K562 (cell line): Measurements from ENCODE around the gene HBQ1. TPM values are rescaled to one million over a fixed set of nuclear protein-coding genes. Genes with fewer than 3 reads are reported as not detected.

Experiments used
- HSF4 ChIP-seq: fragments of 250-450 bp; sonication (Bioruptor Pico); IDR thresholded peaks from 2 replicates; pipeline ENCODE4 v2.1.2; 2022; ENCODE audit warnings: mild to moderate bottlenecking, moderate library complexity, borderline replicate concordance
- JUND ChIP-seq, 2 experiments: IDR thresholded peaks; 2 replicates in 1 of 2; 3 replicates in 1 of 2; pipeline ENCODE4 v1.6.1; 2011; ENCODE audit warnings: borderline replicate concordance in 2 of 2, low read depth in 2 of 2, low read length in 2 of 2, improper control_type of control experiment in 1 of 2, missing biosample characterization in 1 of 2, missing genetic modification characterization in 1 of 2, missing genetic modification reagents in 1 of 2
- SMAD2 ChIP-seq: fragments of 150-350 bp; IDR thresholded peaks from 2 replicates; pipeline ENCODE4 v1.6.1; 2014; ENCODE audit warnings: low read depth, mild to moderate bottlenecking, low read length
- SP1 ChIP-seq: sonication (generic); formaldehyde crosslinking; IDR thresholded peaks from 2 replicates; pipeline ENCODE4 v1.8.1; 2022; ENCODE audit warnings: mild to moderate bottlenecking, missing genetic modification reagents
- ZBTB11 ChIP-seq, 3 experiments: fragments of 200-800 bp in 1 of 3; fragments of 250-450 bp in 1 of 3; fragments of 450-650 bp in 1 of 3; sonication (Bioruptor Pico) in 1 of 3; sonication (Bioruptor generic) in 1 of 3; formaldehyde crosslinking in 1 of 3; IDR thresholded peaks; 2 replicates each; pipeline versions ENCODE4 v1.6.1 to v1.8.0; 2016 to 2022; ENCODE audit warnings: mild to moderate bottlenecking in 2 of 3, missing genetic modification characterization in 2 of 3, missing compliant biosample characterization in 1 of 3, moderate library complexity in 1 of 3
- ZNF518B ChIP-seq: fragments of 250-450 bp; sonication (Bioruptor Pico); IDR thresholded peaks from 2 replicates; pipeline ENCODE4 v1.5.0; 2021; ENCODE audit warnings: mild to moderate bottlenecking, moderate library complexity
- polyA plus RNA-seq, 8 experiments: library from polyadenylated mRNA; depleted of rRNA in 4 of 8; stranded (reverse) in 5 of 8; unstranded in 3 of 8; fragments of >200 nt; fragmentation: Nextera tagmentation in 2 of 8; fragmentation: Illumina TruSeq in 1 of 8; extraction: Ambion mirVana in 2 of 8; extraction: Trizol in 1 of 8; gene quantifications; 2 replicates each; pipeline versions ENCODE4 v1.2.1 to v1.2.3, GENCODE V29; 2011 to 2014; ENCODE audit warnings: inconsistent platforms in 1 of 8, missing spikeins in 1 of 8
- total RNA-seq, 7 experiments: library from RNA; depleted of rRNA in 6 of 7; stranded (reverse); fragments of >200 nt in 6 of 7; fragmentation: Illumina TruSeq in 2 of 7; extraction: Trizol in 2 of 7; gene quantifications; 2 replicates each; pipeline versions ENCODE4 v1.2.1 to v1.2.3, GENCODE V29; 2011 to 2021; ENCODE audit warnings: low replicate concordance in 1 of 7
- TF ChIP-seq, protein P1 (sequence below): fragments of 450-650 bp; IDR thresholded peaks from 2 replicates; pipeline ENCODE4 v1.6.1; 2016; ENCODE audit warnings: mild to moderate bottlenecking, moderate library complexity

The HBQ1 gene
- total and polyA plus RNA-seq, 9 of the 15 experiments (the other 6 are each of a cell fraction or from before 2014, with no cell fraction given), result 2.3 to 190 (median 19.8) TPM

- TF ChIP-seq ZBTB11 (CRISPR knock-in tag; IDR thresholded peaks at IDR 0.05), result peak in 1 of 3 experiments; percentile 46; a peak in 1 of 6 replicates
- peak; percentile 37; the same call in 1 of the 2 replicates for TF ChIP-seq JUND (IDR thresholded peaks at IDR 0.05; ENCODE audit: borderline replicate concordance, low read depth, low read length)
- peak; percentile 74; the same call in 1 of the 3 replicates for TF ChIP-seq JUND (tag; IDR thresholded peaks at IDR 0.05; ENCODE audit: borderline replicate concordance, low read depth, low read length)
- peak; percentile 67; the same call in 1 of the 2 replicates for TF ChIP-seq HSF4
- TF ChIP-seq SP1 (CRISPR knock-in tag), result peak; percentile 75
- TF ChIP-seq, protein P1, sequence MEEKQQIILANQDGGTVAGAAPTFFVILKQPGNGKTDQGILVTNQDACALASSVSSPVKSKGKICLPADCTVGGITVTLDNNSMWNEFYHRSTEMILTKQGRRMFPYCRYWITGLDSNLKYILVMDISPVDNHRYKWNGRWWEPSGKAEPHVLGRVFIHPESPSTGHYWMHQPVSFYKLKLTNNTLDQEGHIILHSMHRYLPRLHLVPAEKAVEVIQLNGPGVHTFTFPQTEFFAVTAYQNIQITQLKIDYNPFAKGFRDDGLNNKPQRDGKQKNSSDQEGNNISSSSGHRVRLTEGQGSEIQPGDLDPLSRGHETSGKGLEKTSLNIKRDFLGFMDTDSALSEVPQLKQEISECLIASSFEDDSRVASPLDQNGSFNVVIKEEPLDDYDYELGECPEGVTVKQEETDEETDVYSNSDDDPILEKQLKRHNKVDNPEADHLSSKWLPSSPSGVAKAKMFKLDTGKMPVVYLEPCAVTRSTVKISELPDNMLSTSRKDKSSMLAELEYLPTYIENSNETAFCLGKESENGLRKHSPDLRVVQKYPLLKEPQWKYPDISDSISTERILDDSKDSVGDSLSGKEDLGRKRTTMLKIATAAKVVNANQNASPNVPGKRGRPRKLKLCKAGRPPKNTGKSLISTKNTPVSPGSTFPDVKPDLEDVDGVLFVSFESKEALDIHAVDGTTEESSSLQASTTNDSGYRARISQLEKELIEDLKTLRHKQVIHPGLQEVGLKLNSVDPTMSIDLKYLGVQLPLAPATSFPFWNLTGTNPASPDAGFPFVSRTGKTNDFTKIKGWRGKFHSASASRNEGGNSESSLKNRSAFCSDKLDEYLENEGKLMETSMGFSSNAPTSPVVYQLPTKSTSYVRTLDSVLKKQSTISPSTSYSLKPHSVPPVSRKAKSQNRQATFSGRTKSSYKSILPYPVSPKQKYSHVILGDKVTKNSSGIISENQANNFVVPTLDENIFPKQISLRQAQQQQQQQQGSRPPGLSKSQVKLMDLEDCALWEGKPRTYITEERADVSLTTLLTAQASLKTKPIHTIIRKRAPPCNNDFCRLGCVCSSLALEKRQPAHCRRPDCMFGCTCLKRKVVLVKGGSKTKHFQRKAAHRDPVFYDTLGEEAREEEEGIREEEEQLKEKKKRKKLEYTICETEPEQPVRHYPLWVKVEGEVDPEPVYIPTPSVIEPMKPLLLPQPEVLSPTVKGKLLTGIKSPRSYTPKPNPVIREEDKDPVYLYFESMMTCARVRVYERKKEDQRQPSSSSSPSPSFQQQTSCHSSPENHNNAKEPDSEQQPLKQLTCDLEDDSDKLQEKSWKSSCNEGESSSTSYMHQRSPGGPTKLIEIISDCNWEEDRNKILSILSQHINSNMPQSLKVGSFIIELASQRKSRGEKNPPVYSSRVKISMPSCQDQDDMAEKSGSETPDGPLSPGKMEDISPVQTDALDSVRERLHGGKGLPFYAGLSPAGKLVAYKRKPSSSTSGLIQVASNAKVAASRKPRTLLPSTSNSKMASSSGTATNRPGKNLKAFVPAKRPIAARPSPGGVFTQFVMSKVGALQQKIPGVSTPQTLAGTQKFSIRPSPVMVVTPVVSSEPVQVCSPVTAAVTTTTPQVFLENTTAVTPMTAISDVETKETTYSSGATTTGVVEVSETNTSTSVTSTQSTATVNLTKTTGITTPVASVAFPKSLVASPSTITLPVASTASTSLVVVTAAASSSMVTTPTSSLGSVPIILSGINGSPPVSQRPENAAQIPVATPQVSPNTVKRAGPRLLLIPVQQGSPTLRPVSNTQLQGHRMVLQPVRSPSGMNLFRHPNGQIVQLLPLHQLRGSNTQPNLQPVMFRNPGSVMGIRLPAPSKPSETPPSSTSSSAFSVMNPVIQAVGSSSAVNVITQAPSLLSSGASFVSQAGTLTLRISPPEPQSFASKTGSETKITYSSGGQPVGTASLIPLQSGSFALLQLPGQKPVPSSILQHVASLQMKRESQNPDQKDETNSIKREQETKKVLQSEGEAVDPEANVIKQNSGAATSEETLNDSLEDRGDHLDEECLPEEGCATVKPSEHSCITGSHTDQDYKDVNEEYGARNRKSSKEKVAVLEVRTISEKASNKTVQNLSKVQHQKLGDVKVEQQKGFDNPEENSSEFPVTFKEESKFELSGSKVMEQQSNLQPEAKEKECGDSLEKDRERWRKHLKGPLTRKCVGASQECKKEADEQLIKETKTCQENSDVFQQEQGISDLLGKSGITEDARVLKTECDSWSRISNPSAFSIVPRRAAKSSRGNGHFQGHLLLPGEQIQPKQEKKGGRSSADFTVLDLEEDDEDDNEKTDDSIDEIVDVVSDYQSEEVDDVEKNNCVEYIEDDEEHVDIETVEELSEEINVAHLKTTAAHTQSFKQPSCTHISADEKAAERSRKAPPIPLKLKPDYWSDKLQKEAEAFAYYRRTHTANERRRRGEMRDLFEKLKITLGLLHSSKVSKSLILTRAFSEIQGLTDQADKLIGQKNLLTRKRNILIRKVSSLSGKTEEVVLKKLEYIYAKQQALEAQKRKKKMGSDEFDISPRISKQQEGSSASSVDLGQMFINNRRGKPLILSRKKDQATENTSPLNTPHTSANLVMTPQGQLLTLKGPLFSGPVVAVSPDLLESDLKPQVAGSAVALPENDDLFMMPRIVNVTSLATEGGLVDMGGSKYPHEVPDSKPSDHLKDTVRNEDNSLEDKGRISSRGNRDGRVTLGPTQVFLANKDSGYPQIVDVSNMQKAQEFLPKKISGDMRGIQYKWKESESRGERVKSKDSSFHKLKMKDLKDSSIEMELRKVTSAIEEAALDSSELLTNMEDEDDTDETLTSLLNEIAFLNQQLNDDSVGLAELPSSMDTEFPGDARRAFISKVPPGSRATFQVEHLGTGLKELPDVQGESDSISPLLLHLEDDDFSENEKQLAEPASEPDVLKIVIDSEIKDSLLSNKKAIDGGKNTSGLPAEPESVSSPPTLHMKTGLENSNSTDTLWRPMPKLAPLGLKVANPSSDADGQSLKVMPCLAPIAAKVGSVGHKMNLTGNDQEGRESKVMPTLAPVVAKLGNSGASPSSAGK, result peak; percentile 30; the same call in 1 of the 2 replicates
- no peak for TF ChIP-seq SMAD2
- TF ChIP-seq ZNF518B (CRISPR knock-in tag), result no peak
Observed at GRCh38 chr16:144797-145252, 35.4 kb upstream of the HBQ1 start (continued).
